ENCODE data around the gene MYPOP.

DNA sequence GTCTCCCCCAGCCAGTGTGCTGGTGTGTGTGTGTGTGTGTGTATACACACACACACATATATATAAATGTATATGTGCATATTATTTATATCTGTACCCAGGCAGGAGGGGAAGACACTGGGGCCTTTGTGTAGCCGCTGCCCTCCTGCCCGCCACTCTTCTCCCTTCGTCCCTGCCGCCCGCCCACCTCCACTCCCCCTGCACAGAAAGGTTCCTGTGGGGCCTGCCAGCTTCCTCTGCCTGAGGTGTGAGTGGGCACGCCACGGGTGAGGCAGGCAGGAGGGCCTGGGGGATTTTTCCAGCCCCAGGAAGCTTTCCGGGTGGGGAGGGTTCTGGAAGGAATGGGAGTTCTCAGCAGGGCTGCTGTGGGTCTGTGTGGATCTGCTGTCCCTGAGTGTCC lies 23.4 kb downstream of the MYPOP start:
- TF ChIP-seq POLR2A (IDR thresholded peaks at IDR 0.05) (no peak), CTCF (IDR thresholded peaks at IDR 0.05) (no peak)

Data from adrenal gland (tissue), 5 donors.